Measurements from ENCODE around the gene DLG2. TPM values are rescaled to one million over a fixed set of nuclear protein-coding genes. Genes with fewer than 3 reads are reported as not detected.
"Not testable (repeated sequence)": the region's sequence is repeated elsewhere in the genome, so short reads cannot be mapped to it uniquely, and the experiment has no call there.

DLG2 gene
- polyA plus RNA-seq, 1 donor: 9.6 TPM

DNA sequence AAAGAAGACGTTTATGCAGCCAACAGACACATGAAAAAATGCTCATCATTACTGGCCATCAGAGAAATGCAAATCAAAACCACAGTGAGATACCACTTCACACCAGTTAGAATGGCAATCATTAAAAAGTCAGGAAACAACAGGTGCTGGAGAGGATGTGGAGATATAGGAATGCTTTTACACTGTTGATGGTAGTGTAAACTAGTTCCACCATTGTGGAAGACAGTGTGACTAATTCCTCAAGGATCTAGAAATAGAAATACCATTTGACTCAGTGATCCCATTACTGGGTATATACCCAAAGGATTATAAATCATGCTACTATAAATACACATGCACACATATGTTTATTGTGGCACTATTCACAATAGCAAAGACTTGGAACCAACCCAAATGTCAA is 786.9 kb downstream of the DLG2 start:
- not testable (repeated sequence) for DNase-seq (ENCODE audit: low read depth)

DNA sequence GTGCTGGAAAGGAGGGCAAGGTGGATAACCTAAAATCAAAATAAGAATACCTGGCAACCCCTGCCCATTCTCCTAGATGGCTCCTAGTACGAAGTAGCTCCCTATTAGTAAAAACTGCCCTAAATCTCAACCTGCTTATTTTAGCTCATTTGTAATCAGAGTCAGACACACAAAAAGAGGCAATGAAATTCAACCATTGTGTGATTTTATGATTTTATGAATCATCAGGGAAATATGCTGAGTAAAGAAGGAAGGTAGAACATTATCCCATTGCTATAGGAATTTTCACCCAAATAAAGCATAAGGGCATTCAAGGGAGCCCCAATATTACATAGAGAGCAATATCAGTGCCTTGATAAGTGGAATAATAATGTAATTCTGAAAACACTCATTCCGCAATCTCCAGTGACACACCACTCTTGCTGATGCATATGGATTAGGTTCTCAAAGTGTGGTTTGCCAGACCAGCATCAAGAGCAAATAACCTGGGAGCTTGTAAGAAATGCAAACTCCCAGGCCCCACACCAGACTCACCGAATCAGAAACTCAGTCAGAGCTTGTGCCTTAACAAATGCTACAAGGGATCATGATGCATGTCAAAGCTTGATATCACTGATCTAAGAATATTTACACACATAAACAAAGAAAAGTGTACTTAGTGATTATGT is 789.6 kb downstream of the DLG2 start:
- no peak for DNase-seq (ENCODE audit: low read depth)

DNA sequence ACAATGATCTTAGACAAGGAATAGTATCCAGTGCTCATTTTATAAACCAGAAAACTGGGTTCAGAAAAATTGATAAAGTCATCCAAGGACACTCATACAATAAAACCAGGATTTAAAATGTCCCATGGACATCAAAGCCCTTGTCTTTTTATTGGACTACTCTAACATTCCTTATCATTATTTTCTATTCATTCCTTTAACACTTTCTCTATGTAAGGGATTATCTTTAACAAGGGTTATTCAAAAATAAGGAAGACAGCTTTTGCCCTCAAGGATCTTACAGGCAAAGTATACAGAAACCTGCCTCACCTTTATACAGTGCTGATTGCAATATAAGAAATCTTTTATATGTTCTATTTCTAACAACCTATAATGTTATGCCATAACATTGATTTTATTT is 790.8 kb downstream of the DLG2 start:
- DNase-seq (ENCODE audit: low read depth): no peak

DNA sequence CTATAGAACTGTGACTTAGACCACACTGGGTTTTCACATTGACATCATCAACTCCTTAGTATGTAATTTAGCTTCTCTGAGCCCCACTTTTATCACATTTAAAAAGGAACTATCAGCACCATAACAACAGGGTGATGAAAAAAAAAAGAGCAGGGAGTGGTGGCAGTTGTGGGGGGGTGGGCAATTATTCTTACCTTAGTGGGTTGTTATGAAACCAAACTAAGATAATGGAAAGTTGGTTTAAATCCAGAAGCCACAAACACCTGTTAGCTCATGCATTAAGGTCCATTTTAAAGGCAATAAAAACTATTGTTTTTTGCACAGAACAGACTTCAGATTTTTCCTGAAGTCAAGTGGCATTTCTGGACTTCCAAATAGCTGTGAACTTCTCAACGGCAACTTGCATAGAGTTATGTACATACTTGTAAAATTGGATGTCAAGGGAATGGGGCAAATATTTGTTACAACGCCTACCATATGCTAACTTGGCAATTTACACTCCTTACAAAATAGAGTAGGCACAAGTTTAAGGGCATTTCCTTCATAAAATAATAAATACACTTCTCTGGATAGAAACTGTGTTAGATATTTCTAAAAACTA is 793.6 kb downstream of the DLG2 start:
- no peak for DNase-seq (ENCODE audit: low read depth)

DNA sequence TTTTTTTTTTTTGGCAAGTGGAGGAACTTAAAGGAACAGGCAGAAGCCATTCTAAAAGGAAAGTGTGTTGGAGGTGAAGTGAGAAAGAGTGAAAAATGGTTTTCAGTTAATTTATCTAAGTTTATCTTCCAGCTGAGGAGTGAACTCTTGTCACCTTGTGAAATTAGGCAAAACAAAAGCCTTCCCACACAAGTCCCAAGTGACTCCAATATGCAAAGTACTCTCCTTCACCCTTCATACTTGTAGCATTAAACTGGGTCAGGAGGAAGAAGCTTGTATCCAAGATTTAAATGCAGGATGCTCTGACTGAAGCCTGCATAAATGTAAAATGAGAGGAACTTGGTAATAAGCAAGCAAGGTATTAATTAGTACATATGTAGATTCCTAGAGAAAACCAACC is 796.8 kb downstream of the DLG2 start:
- DNase-seq (ENCODE audit: low read depth): no peak

DNA sequence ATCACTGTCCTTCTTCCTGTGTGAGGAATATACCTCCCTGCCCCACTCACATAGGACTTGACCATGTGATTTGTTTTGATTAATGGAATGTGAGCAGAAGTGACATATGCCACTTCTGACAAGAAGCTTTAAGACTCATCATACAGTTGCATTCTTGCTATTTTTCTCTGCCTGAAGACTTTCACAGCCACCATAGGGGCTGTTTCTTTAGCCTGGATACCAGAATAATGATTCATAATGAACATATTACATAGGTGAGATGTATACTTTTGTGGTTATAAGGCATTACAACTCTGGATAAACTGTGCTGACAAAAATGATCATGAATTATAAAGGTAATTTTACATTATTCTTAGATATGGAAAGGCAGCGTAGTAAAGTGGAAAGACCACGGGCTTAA is 798.0 kb downstream of the DLG2 start:
- DNase-seq (ENCODE audit: low read depth): no peak

DNA sequence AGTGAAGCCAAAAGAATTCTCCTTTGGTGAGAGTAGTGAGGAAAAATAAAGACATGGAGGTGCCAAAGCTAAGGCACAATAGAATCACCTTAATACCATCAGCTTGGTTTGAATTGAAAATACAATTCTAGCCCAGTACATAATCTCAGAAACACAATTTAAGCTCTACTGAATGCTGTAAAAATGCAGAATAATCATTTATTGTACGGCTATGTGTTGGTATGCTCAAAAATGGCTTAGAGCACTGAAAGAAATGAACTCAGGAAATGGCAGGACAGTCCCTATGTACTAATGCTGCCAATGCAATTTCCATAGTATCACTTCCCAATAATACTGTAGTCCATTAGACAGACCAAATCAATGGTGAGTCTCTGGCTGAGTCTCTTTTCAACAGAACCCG is 798.5 kb downstream of the DLG2 start:
- no peak for DNase-seq (ENCODE audit: low read depth)

DNA sequence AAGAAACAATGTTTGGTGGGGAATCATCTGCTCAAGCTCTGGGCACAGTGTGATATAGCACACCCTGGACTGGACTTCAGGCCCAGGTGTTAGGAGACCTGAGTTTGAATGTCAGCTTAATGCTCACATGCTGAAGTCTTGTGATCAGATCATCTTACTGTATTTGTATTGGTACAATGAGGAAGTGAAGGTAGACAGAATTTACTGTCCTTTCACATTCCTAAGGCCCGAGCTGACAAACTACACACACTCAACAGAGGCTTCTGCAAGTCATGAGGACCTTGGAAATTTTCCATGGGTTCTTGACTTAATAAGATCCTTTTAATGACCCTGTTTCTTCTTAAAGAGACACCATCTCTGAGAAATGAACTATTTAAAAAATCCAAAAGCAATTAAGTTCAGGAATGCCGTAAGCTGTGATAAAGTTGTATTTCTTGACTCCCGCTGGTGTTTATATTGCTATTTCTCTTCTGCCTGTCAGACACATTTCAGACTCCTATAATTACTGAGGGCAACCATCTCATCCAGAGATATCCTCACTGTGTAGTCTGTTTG is 802.0 kb downstream of the DLG2 start:
- no peak for DNase-seq (ENCODE audit: low read depth)

DNA sequence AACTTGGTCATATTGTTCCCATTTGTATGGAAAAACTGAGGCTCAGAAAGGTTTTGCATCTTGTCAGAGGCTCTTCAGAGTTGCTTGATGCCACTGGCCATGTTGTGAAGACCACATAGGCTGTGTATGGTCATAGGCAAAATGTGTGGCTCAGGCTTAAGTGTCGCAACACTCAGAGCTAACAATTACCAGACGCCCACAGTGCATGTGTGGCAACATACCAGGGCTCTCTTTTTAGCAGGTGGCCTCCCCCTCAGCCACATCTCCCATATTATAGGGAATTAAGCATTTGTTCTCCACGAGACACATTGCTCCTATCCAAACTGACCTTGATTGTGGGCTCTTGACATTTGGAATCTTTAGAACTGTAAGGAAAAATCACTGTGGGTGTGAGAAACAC is 802.5 kb downstream of the DLG2 start:
- DNase-seq (ENCODE audit: low read depth): no peak

DNA sequence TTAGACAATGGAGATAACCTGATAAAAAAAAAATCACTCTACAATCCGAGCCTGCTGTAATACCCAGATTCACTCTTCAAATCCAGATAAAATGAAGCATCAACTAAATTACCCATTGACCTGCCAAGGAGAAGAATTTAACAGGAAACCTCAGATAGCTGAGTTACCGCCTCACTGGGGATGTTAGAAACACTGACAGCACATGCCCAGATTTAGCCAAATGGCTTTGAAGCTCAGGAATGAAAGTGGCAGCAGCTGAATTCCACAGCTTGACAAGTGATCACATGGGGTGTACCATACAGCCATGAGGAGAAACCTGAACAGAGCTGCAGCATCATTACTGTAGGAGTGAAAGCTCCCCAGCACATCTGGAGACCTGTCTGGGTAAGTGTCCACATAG is 807.6 kb downstream of the DLG2 start:
- no peak for DNase-seq (ENCODE audit: low read depth)

DNA sequence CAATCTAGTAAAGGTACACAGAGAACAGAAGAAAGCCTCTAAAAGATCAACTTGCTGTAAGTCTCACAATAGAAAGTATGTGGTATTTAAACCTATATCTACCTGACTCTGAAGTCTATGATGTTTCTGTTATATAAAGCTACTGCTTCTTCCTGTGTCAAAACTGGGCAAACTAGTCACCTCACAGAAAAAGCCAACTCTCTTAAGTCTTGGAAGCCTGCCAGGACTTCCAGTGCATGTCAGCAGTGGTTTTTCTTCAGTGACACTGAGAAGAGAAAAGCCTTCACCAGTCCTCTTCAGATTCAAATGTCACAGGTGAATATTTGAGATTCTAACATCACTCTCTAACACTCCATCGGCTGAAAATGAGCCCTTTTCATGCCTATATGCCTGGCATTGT is 808.0 kb downstream of the DLG2 start:
- DNase-seq (ENCODE audit: low read depth): no peak

DNA sequence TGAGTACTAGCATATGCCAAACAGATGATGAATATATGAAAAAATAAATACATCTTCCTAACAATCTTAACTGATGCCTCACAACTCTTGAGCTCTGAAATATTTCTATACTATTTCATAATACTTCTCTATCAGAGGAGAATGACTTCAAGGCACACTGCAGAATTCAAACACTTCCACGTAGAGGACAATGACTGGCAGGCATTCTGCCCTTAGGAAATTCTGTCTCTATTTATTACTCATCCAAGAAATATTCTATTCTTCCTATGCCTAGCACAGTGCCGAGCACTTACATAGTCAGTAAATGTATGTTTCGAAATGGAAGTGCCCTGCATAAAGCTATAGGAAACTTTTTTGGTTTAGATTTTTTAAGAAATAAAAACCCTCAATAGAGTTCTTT is 809.1 kb downstream of the DLG2 start:
- no peak for DNase-seq (ENCODE audit: low read depth)

DNA sequence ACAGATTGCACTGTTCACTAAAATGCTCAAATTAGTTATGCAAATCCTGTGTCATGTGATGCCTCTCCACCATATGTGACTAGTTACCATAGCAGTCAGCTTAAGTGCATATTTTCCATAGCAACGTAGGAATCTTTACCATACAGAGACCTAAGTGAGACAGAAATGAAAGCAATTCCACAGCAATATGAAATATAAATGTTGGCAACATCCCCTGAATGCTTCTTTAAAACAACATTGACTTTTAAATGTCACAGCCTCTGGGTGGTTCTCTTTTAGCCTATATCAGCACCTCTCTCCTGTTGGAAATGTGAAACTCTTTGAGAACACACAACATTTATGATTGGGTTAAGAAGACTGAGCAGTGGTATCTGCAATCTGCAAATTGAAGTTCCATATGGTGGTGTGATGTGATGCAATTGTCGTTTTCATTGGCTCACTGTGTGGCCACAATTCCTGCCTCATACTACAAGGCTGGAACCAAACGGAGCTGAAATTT is 814.6 kb downstream of the DLG2 start:
- DNase-seq (ENCODE audit: low read depth): no peak

DNA sequence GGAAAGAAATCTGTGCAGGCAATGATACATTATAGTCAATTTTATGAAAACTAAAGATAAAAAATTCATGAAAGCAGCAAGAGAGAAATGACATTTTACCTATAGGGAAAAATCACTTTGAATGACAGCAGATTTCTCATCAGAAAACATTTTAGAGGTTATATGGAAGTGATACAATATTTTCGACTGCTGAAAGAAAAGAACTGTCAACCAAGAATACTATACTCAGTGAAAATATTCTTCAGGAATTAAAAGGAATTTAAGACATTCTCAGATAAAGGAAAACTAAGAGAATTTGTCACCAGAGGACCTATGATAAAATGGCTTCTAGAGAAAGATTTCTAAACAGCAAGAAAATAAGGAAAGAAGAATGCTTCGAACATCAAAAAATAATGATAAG is 820.8 kb downstream of the DLG2 start:
- no peak for DNase-seq (ENCODE audit: low read depth)

DNA sequence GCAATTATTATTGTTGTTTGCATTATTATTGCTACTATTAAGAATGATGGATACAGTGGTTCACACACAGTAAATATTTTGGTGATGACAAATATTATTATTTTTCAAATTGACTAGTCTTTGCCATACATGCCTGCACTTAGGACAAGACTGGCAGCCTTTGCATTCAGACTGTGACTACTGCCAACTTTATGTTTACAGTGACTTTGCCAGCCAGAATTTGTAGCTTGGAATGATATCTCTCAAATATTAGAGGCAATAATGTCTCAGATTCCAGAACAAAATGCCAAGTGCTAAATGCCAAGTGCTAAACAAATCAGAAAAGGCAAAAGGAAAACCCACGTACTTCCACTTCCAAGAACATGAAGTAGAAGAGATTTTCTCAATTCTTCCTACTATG is 823.1 kb downstream of the DLG2 start:
- DNase-seq (ENCODE audit: low read depth): no peak

DNA sequence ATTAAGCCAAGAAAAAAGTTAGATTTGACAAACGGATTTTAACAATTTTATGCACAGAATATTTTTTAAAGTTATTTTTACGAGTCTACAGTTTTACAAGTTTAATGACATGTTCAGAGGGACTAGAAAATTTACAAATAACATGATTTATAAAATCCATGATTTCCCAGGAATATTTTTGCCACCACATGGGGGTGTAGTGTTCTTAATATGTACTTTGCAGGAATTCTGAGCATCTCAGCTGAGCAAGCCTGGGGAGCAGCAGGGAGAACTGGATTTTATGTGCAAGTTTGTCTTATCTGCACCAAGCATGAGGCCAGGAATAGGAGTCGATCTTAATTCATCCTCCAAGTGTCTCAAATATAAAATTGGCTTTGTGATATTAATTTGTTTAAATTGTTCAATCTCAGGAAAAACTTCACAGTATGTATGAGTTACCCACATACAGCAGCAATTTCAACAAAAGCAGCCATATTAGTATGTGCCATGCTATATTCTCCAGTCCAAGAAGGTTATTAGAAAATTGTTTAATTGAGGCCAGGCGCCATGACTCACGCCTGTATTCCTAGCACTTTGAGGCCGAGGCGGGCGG is 826.3 kb downstream of the DLG2 start:
- DNase-seq (ENCODE audit: low read depth): no peak

DNA sequence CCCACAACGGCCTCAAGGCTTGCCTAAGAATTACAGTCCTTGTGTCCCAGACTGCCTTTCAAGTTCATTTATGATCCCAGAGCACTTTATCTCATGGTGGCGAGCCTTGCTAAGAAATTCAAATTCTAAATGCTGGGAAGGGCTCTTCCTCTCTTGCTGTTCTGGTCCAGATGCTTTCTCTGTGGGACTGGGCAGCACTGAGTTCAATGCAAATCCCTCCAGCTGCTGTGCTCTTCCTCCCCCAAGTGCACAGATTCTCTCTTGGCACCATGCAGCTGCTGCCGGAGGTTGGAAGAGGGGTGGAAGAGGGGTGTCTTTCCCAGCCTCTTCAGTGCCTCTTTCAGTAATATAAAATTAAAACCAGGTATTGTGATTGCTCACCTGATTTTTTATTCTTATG is 828.0 kb downstream of the DLG2 start:
- no peak for DNase-seq (ENCODE audit: low read depth)

DNA sequence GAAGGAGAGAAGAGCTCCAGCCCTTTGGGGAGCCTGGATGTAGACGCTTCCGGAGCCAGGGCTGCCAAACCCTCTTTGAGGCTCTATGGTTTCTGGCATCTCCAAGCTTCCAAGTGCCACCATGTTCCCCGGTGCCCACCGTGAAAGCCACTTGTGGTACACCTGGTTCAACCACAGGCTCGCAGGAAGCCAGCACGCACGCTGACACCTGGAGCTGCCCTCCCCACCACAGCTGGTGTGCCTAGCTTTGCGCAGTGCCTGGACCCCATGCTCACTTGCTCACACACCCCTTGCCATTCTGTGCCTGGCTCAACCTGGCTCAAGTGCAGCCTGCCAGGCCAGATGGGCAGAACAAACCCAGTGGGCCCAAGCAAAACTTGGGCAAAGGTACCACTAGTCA is 831.4 kb downstream of the DLG2 start:
- DNase-seq (ENCODE audit: low read depth): no peak

DNA sequence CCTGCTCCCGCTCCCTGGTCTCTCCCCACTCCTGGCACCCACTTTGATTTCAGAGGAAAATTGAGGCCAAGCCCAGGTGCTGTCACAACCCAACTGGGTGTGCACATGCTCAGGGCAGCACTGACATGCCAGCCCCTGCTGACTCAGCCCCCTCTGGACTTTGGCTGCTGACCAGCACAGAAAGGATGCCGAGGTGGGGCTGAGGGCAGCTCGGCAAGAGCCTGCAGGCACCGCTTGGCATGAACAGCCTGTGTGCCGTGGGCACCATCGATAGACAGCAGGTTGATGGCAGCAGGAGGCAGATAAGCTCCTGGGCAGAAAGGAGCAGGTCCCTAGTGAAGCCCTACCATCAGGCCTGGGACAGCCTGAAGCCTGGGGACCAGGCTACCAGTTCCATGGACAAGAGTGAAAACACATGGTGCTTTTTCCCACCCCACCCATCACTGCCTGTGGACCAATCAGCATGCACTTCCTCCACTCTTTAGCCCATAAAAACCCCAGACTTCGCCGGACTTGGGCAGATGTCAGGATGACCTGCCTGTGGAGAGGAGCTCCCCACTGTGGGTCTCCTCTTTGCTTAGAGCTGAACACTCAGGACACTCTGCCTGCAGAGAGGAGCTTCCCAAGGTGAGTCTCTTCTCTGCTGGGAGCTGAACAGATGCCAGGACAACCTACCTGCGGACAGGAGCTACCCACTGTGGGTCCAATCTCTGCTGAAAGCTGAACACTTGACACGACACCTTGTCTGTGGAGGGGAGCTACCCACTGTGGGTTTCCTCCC is 832.3 kb downstream of the DLG2 start:
- DNase-seq (ENCODE audit: low read depth): no peak

DNA sequence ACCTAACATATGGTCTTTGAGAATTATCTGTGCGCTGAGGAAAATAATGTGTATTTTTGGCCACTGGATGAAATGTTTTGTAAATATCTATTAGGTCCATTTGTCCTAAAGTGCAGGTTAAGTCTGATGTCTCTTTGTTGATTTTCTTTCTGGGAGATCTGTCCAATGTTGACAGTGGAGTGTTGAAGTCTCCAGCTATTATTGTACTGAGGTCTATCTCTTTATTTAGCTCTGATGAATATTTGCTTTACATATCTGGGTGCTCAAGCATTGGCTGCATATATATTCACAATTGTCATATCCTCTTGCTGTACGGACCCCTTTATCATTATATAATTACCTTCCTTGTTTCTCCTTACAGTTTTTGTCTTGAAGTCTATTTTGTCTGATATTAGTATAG is 833.8 kb downstream of the DLG2 start:
- no peak for DNase-seq (ENCODE audit: low read depth)

DNA sequence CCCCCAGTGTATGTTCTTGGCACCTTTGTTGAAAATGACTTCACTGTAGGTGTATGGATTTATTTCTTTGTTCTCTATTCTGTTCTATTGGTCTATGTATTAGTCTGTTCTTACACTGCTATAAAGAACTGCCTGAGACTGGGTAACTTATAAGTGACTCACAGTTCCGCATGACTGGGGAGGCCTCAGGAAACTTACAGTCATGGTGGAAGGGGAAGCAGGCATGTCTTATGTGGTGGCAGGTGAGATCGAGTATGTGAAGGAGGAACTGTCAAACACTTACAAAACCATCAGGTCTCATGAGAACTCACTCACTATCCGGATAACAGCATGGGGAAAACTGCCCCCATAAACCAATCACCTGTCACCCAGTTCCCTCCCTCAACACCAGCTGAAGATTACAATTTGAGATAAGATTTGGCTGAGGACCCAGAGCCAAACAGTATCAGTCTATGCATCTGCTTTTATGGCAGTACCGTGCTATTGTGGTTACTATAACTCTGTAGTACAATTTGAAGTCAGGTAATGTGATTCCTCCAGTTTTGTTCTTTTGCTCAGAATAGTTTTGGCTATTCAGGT is 836.2 kb downstream of the DLG2 start:
- DNase-seq (ENCODE audit: low read depth): no peak

DNA sequence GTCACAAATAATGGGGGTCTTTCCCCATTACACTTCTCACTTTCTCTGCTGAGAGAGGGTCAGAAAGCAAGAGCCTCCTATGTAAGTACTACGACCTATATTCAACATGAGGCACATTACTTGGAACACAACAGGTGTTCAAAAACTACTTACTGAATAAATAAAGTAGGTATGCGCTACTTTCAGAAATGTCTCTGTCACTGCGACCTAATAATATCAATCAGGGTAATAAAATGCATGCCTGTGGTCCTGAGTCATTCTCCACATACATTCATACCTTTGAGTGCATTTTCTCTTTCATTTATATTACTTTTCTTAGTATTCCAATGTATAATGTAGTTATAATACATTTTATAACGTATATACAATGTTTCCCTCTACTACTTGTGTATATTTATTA is 838.9 kb downstream of the DLG2 start:
- DNase-seq (ENCODE audit: low read depth): no peak
